ENCODE results near the gene TLE5.
"Not testable (repeated sequence)": the region's sequence is repeated elsewhere in the genome, so short reads cannot be mapped to it uniquely, and the experiment has no call there.

TLE5 gene

GRCh38 chr19:3041761-3042620 is 20.3 kb downstream of the TLE5 start:
- no peak for DNase-seq

DNA sequence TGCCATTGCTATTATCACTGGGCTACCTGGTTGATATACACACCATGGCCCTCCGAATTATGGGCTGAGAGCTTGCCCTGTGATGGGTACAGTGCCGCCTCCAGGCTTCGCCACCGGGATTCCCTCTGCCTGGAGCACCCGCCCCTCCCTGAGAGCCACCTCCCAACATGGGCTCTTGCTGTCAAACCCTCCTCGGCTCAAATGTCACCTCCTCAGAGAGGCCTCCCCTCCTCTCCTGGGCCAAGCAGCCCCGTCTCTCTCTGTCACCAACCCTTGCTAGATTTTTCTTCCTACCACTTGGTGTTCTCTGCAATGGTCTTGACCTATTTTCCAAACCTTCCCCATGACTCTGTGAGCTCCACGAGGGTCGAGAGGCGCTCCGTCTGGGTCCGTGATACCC is 21.0 kb downstream of the TLE5 start:
- no peak for DNase-seq

- no peak for DNase-seq
Measured at GRCh38 chr19:3039641-3040077, 22.6 kb downstream of the TLE5 start.

- no peak for DNase-seq
Measured at GRCh38 chr19:3039125-3039524, 23.2 kb downstream of the TLE5 start.

DNA sequence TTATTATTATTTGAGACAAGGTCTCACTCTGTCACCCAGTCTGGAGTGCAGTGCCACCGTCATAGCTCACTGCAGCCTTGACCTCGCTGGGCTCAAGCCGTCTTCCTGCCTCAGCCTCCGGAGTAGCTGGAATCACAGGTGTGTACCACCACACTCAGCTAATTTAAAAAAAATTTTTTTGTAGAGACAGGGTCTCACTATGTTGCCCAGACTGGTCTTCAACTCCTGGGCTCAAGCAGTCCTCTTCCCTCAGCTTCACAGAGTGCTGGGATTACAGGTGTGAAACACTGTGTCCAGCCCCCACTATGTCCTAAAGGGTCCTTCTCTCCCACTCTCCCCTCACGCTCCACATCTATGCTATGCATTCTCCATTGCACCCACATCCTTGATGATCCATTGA is 24.1 kb downstream of the TLE5 start:
- no peak for DNase-seq

DNA sequence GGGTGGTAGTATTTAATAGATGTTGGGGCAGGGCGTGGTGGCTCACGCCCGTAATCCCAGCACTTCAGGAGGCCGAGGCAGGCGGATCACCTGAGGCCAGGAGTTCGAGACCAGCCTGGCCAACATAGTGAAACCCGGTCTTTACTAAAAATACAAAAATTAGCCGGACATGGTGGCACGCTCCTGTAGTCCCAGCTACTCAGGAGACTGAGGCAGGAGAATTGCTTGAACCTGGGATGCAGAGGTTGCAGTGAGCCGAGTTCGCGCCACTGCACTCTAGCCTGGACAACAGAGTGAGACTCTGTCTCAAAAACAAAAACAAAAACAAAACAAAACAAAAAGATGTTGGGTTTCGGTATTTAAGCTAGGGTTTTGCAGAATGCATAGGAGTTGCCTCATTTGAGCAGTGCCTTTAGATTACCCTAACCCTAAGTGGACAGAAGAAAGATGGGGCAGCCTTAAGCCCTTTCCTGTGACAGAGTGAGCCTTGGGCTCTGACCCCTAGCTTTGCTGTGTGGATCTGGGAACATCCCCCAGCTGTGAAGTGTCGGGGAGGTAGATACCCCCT is 25.2 kb downstream of the TLE5 start:
- DNase-seq = not testable (repeated sequence)

GRCh38 chr19:3036119-3036976 is 25.9 kb downstream of the TLE5 start:
- peak; percentile 71 for DNase-seq

- peak; percentile 93 for DNase-seq
Measured at GRCh38 chr19:3035542-3036118, 26.7 kb downstream of the TLE5 start.

DNA sequence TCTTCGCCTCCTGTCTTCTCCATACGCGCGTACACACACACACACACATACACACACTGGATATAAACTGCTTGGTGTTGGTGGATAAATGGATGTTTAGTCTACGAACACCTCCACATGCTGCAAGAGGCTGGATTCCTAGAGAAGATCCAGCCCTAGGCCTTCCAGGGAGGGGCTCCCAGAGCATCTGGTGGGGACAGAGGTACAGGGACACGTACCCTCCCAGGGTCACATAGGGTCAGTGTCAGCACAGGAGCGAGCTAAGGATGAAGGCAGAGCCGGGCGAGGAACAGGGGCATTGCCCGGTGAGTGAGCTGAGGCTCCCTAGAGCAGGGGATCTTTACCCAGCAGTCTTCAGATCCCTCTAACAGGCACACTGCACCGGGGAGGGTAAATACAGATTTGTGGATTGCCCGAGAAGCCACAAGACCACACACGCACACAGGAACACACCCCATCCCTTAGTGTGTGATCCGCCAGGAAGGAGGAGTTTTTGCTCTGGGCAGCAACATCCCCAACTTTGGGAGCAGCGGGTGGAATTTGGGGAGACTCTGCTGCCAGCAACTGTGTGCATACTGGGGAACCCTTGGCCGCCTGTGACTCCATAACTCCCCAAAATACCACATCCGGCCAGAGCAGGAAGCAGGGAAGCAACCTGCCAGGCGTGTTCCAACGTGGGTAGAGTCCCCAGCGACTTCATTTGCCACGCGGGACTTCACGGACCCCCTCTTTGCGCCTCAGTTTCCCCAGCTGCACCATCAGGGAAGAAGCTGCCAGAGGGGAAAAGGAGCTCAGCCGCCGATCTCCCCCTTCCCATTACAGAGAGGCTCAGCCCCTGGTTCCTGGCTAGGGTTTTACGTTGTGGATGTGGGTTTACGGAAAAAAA is 27.4 kb downstream of the TLE5 start:
- DNase-seq = no peak

- DNase-seq = no peak
Measured at GRCh38 chr19:3034406-3034655, 28.0 kb downstream of the TLE5 start.

DNA sequence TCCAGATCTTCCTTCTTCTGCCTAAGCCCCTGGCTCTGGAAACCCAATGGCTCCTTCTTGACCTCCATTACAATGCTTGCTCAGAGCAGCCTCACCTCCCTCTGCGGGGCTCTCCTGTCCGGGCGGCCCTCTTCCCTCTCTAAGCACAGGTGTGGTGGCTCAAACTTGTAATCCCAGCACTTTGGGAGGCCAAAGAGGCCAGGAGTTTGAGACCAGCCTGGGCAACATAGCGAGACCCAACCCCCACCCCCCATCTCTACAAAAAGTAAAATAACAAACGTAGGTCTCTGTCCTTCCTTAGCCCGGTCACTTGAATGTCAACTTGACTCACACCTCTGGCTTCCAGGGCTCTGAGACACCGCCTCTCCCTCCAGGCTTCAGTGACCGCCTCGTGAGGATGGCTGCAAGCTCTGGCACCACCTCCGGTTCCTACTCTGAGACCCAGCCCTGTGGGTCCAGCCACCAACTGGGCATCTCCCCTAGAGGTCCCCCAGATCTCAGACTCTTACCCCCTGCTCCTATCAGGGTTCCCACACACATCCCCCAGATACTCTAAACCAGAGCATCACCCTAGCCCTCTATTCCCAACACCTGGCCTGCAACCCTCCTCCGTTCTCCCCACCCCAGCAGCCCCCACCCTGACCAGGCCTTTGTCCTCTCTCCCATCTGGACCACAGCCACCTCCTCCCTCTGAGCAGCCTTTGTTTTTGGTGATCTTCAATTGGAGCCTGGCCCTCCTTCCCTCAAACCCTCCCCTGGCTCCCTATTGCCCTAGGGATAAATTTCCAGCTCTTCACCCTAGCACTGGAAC is 28.5 kb downstream of the TLE5 start:
- DNase-seq = no peak

- DNase-seq = no peak
Measured at GRCh38 chr19:3031607-3031867, 30.8 kb downstream of the TLE5 start.

GRCh38 chr19:3029065-3029923 is 33.0 kb downstream of the TLE5 start, which contains the start of gene TLE2:
TLE2 (minus strand) TSS chr19:3029280; CDS start chr19:3028904, 376 bp downstream.
- DNase-seq = no peak

DNA sequence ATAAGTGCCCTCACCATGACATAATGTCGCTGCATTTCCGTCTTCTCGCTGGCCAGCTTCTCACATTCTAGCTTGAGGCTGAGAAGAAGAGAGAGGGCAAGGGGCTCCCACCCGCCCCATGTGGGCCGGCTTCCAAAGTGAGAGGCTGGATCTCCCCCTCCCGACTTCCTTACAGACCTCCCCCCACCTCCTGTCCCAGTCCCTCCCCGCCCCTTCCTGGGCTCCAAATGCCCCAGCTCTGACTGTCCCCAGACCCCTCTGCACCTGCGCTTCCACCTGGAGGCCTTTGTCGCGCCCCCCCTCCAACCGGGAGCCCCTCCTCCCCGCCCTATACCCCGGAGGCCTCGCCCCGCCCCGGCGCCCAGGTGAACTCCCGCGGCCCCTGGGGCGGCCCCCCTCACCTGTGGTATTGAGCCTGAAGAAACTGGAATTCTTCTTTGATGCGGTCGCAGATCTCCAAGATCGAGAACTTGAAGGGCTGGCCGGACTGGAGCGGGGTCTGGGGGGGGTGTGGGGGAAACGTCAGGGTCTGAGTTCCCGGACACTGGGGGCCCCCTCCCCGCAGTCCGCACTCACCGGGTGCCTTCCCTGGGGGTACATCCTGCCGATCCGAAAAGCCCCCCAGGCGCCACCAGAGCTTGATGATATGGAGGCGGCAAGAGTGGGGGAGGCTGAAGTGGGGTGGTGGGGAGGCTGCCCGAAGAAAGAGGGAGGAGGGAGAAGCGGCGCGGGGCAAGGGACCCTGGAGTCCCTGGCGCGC is 33.8 kb downstream of the TLE5 start:
- DNase-seq = no peak

DNA sequence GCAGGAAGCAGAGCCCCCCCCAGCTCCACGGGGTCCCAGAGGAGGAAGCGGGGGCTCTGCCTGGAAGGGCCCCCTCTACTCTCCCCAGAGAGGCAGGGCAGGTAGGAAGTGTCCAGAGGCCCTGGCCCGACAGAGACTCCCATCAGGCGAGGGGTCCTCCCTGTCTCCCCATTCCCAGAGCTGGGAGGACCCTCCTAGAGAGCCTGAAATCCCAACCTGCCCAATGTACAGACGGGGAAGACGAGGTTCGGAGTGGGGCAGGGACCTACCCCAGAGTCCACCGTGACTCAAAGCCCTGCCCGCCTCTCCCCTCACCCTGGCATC is 34.4 kb downstream of the TLE5 start:
- no peak for DNase-seq

DNA sequence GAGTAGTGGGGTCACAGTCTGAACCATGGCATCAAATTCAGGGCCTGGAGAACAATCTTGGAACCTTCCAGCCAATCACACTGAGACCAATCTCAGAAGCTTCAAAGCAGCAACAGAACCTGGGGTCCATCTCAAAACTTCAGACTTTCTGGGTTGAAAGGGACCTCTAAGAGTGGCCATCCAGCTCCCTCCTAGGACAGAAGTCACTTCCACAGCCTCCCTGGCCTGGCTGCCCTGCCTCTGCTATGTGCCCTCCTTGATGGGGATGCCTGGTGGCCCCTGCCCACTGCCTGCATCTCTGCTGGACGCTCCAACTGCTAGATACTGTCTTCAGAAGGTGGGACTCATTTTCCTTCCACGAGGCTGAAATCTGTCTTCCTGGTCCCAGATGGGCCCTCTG is 35.0 kb downstream of the TLE5 start:
- DNase-seq = no peak

GRCh38 chr19:3026768-3027167 is 35.5 kb downstream of the TLE5 start:
- no peak for DNase-seq

- DNase-seq = no peak
Measured at GRCh38 chr19:3025549-3025886, 36.8 kb downstream of the TLE5 start.

DNA sequence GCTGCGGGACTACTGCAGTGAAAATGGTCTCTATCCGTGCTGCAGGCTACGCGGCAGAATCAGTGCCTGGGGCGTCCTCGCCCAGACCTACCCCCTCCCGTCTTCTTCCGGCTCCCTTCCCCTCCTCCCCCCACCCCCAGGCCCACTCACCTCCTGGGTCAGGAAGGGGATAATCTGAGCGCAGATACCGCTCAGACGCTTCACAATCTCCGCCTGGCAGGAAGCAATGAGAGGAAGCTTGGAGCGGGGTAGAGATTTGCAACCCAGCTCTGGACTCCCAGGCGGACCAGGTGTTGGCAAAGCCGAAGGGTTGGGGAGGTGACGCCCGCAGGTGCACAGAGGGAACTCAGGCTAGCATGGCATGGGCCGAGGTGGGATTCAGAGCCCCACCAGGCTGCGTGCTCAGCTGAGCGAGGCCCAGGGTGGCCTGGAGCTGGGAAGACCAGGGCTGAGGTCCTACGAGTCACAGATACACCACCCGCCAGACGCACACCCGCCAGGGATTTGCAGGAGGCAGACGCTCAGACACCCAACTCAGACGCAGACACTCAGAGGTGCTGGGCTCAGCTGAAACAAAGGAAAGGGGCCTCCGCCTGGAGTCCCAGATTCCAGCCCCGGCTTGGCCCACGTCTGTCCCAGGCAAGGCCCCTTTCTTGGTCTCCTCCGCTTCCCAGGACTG is 37.3 kb downstream of the TLE5 start:
- DNase-seq = no peak

DNA sequence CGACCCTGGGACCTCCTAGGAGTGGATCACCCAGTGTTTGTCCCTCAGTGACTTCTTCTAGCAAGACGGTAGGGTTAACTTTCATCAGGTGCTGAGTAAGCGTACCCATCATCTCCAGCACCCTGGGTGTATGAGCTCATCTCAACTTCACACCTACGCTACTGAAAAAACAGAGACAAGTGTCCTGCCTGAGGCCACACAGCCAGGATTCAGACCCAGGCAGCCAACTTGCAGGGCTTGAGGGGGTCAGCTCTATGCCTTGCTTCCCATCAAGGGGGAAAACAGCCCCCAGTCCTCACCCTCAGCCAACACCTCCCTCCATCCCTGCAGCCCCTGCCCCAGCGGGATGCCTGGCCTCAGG is 37.8 kb downstream of the TLE5 start:
- DNase-seq = no peak

Measured in effector CD4-positive, alpha-beta T cell (primary cell).